Mammary epithelial cell (primary cell): Measurements from ENCODE around the gene DNAH9.

Source experiments
- EZH2 ChIP-seq: IDR thresholded peaks from 2 replicates; pipeline ENCODE4 v1.6.1; 2012; ENCODE audit warnings: low read length, inconsistent platforms, borderline replicate concordance
- TF ChIP-seq, protein P1 (sequence below), 2 donors: IDR thresholded peaks in 1 of 2; conservative IDR thresholded peaks in 1 of 2; 2 replicates each; pipeline ENCODE4 v1.5.1; 2011 to 2012; ENCODE audit warnings: inconsistent platforms in 2 of 2, low read length in 2 of 2, mild to moderate bottlenecking in 2 of 2, control low read depth in 1 of 2, low read depth in 1 of 2; ENCODE audit not compliant: insufficient read depth in 1 of 2; ENCODE audit errors: extremely low read depth in 1 of 2

DNA sequence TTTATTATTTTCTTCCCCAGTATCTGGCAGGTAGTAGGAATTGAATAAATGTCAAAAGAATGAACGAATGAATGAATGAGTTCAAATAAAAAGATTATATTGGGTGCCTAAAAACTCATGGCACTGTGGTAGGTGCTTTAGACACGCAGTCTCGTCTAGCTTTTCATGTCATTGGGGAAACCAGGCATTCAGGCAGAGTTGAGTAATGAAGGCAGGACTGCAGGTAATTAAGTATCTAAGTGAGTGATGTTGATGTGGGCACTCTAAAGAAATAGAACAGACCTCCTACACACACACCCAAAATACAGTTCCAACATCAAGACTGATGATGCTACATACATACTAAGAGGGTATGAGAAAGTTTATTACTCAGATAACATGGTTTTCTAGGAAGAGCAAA, 302.4 kb downstream of the DNAH9 start:
- TF ChIP-seq, protein P1, sequence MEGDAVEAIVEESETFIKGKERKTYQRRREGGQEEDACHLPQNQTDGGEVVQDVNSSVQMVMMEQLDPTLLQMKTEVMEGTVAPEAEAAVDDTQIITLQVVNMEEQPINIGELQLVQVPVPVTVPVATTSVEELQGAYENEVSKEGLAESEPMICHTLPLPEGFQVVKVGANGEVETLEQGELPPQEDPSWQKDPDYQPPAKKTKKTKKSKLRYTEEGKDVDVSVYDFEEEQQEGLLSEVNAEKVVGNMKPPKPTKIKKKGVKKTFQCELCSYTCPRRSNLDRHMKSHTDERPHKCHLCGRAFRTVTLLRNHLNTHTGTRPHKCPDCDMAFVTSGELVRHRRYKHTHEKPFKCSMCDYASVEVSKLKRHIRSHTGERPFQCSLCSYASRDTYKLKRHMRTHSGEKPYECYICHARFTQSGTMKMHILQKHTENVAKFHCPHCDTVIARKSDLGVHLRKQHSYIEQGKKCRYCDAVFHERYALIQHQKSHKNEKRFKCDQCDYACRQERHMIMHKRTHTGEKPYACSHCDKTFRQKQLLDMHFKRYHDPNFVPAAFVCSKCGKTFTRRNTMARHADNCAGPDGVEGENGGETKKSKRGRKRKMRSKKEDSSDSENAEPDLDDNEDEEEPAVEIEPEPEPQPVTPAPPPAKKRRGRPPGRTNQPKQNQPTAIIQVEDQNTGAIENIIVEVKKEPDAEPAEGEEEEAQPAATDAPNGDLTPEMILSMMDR (conservative IDR thresholded peaks at IDR 0.05 in 1 of 2, IDR thresholded peaks at IDR 0.05 in 1 of 2; ENCODE audit: extremely low read depth in 1 of 2, insufficient read depth in 1 of 2, low read depth in 1 of 2, low read length in 2 of 2) = no peak
- TF ChIP-seq EZH2 = no peak
